Stimulated activated CD4-positive, alpha-beta T cell treated with anti-CD3 and anti-CD28 coated beads, Interleukin-15, amount 100 ng/mL, for 48 hours (primary cell): ENCODE measurements around the gene EPHA2.

Experiments
- DNase-seq, 2 donors: peaks; one replicate each; pipeline ENCODE4 v3.0.0-alpha.2; 2020; ENCODE audit warnings: low read depth in 2 of 2

The EPHA2 gene

DNA sequence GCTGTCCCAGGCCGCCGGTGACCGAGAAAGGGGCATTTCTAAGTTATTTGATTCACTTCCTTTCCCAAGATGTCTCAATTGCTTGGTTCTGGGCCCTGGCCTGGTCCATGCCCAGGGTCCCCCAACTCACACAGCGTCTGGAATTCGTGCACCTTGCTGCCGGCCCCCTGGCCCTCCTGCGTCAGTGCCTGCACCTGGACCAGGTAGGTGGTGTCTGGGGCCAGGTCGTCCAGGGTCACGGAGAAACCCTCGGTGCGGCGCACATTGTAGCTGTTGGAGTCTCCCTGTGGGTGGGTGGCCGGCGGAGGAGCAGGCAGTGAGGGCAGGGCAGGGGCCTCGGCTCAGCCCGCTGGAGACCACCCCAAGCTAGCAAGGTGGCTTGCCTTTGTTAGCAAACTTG is 21.0 kb downstream of the EPHA2 start:
- DNase-seq, result no peak

- DNase-seq, result no peak
Measured at GRCh38 chr1:16134066-16134801, 21.6 kb downstream of the EPHA2 start.

DNA sequence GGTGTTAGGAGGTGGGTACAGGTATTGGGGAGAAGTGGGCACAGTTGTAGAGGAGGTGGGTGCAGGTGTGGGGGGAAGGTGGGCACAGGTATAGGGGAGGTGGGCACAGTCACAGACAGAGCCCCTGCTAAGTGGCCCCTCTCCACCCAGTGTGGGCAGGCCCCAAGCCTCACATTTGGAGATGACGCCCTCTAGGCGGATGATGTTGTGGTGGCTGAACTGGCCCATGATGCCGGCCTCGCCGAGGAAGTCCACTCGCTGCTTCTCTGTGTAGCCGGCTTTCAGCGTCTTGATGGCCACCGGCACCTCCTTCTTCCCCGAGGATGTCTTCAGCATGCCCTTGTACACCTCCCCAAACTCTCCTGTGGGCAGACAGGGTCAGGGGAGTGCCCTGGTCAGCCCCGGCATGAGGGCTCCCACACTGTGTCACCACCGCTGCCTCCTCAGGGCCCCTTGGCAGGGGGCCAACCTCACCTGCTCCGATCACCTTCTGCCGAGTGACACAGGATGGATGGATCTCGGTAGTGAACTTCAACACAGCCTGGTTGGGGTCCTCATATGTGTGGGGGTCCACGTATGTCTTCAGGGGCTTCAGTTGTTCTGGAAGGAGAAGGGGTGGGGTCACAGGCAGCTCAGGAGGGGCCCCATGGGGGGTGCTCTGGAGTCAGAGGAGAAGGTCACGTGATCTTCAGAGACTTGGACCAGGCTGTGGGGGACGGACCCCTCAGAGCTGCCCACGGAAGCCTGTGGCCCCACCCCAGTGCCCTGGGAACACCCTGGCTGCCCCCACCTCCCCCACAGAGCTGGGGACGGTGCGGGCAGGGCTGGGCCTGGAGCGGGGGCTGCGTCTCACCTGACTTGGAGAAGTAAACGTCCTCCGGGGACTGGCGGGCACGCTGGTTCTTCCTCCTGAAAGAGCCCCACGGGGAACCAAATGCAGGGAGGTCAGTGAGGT is 22.6 kb downstream of the EPHA2 start:
- DNase-seq, result no peak

DNA sequence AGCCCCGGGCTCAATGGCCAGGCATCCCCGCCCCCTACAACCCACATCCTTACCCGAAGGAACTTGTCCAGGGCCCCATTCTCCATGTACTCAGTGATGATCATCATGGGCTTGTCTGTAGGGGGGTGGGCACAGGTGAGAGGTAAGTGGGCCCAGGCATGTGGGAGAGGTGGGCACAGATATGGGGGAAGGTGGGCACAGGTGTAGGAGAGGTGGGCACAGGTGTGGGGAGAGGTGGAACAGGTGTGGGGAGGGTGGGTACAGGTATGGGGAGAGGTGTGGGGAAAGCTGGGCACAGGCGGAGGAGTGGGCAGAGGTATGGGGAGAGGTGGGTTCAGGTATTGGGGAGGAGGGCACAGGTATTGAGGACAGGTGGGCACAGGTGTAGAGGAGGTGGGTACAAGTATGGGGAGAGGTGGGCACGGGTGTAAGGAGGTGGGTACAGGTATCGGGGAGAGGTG is 23.5 kb downstream of the EPHA2 start:
- no peak for DNase-seq

DNA sequence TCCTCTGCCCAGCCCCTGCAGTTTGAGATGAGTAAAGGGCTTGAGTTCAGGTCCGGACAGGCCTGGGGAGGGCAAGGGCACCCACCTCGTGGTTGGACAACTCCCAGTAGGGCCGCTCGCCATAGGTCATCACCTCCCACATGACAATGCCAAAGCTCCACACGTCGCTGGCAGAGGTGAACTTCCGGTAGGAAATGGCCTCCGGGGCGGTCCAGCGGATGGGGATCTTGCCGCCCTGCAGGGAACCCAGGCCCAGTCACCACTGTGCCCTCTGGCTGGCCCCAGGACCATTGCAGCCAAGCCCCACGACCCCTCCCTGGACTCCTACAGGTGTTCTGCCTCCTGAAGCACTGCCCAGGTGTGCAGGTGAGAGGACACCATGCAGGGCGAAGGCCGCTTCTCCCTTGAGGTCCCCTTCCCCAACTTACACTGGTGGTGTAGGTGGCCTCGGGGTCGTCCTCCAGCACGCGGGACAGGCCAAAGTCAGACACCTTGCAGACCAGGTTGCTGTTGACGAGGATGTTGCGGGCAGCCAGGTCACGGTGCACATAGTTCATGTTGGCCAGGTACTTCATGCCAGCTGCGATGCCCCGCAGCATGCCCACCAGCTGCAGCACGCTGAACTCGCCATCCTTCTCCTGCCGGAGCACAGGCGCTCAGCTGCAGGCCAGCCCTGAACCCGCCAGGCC is 24.1 kb downstream of the EPHA2 start:
- DNase-seq, result no peak

DNA sequence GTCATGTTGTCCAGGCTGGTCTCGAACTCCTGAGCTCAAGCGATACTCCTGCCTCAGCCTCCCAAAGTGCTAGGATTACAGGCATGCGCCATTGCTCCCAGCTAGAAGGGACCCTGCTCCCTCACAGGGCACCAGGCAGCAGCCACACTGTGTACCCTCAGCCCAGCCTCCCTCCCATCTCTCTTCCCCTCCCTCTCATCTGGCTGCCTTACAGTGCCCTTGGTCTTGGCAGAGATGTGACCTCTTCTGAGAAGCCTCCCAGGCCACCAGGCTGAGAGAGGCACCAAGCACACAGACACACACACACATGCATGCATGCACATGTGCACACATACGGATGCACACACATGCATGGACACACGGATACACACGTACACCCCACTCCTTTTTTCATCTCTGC is 25.0 kb downstream of the EPHA2 start:
- no peak for DNase-seq

DNA sequence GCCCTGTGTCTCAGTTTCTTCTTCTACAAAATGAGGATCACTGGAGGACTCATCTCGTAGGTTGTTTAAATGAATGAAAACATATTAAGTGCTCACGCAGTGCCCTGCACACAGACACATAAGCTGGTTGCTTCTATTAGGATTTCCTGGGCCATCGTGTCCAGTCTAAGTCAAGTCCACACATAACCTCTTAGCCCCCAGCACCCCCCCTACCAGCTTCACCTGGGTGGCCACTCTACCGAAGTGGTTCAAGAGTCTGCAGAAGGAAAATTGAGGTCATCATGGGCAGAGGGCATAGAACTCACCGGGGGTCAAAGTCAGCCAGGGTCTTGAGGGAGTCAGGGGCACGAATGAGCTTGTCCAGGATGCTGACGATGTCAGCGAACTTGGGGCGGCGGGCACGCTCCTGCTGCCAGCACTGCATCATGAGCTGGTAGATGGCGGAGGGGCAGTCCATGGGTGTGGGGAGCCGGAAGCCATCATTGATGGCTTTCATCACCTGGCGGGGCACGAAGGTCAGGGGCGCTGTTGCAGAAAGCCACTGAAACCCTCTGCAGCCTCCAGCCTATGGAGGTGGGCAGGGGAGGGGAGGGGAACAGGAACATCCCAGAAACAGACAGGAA is 25.8 kb downstream of the EPHA2 start:
- no peak for DNase-seq

GRCh38 chr1:16129316-16129715 is 26.6 kb downstream of the EPHA2 start:
- DNase-seq, result no peak

GRCh38 chr1:16128338-16128741 is 27.5 kb downstream of the EPHA2 start:
- DNase-seq, result no peak

DNA sequence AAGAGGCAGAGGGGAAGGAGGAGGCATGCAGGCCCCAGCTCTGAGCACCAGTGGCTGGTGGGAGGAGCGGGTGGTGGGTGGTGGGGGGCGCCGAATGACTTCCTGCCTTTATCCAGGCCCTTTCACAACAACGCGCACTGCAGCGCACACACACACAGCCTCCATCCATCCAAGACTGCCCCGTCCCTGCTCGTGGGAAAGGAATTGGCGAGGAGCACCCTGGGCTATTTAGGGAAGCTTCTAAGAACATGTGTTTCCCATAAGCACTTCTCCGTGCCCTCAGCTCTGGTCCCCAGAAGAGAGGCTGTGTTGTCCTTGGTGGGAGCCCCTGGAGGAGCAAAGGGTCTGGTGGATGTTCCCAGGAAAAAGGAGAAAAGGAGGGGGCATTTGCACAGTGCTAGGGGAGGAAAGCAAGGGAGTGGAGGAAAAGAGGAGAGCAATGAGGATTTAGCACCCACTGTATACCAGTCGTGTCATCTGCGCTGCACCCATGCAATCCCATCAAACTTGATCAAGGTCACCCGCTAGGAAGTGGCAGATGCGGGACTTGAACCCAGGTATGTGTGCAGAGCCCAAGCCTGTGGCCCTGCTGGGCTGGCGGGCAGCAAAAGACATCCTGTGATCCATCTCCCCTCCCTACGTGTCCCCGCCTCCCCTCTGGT is 28.1 kb downstream of the EPHA2 start:
- no peak for DNase-seq

DNA sequence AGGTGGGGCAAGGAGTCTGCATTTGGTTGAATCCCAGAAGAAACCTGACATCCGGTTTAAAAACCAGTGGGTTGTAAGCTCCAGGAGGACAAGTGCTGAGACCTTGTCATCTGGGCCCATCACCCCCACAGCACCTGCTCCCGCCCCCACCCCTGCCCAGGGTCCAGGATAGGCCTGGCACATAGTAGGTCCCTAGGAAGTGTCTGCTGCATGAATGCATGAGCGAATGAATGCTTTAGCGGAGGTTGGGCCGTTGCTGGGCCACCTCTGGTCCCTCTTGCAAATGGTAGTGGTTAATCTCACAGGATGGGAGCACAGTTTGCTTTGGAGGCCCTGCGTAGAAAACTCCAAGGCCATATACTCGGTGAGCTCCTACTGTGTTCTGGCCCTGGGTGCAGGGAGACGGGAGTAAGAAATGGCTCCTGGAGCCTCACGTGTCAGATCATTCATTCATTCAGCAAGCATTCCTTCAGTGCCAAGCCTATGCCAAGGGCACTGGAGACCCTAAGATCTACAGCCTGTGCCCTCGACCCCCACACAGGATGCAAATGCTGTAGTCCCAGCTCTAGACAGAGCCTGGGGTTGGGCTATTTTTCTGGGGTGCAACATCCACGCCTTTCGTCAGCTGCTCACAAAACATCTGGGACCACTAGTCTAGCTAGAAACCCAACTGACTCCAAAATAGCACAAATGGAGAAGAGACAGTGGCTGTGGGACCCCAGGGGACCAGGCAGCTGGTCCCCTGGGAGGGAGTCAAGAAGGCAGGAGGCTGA is 28.9 kb downstream of the EPHA2 start:
- no peak for DNase-seq

DNA sequence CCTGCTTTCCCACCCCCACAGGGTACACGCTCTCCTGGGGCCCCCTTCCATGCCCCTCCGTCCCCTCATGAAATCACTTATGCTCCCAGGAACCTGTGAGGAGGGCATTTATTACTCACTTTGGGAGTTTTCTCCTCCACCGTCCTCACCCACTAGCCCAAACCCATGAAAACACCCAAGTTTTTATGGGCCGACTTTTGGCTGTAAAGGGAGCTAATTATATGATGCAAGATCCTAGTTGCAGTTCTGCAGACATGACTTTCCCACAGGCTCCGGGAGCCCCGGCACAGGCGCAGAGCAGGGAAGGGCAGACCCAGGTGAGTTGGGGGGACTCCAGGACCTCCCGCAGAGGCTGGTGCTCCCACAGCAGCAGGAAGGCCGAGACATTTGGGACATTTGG is 29.7 kb downstream of the EPHA2 start:
- DNase-seq, result no peak

DNA sequence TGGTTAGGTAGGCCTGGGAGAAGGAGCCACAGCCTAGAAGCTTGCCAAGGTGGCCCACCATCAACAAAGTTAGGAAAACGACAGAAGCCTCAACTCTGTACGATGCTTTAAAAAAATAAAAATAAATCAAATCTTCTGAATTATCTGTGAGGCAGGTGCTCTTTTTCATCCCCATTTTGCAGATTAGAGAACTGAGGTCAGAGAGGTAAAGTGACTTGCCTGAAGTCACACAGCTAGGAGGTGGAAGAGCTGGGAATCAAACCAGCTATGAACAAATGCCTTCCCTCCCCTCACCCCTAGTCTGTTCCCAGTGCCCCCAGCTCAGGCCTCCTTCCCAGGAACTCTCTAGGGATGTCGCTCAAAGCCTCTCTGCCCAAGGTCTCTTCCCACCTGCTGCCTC is 30.4 kb downstream of the EPHA2 start:
- DNase-seq, result no peak

DNA sequence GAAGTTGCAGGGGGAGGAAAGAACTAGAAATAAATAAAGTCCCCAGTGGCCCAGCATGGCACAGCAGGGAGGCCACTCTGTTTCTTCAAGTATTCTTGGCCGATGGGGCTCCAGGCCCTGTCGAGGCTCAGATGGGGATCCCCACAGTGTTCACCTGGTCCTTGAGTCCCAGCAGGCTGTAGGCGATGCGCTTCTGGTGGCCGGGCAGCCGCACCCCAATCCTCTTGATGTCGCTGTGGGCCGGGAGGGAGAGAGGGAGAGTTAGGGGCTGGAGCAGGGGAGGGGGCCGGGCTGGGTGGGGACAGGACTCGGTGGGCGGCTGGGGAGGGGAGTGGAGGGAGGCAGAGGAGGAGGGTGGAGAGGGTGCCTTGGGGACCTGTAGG is 30.8 kb downstream of the EPHA2 start:
- DNase-seq, result no peak

GRCh38 chr1:16124377-16125087 is 31.3 kb downstream of the EPHA2 start:
- no peak for DNase-seq

DNA sequence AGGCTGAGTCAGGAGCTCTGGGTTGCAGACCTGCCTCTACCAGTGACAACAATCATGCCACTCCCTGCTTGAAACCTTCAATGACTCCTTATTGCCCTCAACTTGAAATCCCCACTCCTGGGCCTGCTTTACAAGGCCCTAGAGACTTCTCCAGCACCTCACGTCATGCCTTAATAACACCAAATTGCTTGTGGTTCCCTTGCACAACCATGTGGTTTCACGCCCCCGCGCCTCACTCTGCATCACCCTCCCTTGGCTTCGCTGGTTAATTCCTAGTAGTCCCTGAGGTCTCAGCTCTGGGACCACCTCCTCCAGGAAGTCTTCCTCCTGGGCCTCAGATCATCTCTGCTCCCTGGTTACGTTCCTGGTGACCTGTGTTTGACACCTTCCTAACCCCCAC is 33.0 kb downstream of the EPHA2 start:
- peak; percentile 41 to 44 for DNase-seq

- DNase-seq, result no peak
Measured at GRCh38 chr1:16122350-16122881, 33.5 kb downstream of the EPHA2 start.

GRCh38 chr1:16120940-16121410 is 34.9 kb downstream of the EPHA2 start:
- no peak for DNase-seq

GRCh38 chr1:16120407-16120806 is 35.5 kb downstream of the EPHA2 start:
- no peak for DNase-seq

GRCh38 chr1:16119926-16120325 is 35.9 kb downstream of the EPHA2 start:
- no peak for DNase-seq
